Nephron (organoid): ENCODE results near the gene S100A13.

Experiments used
- H3K27ac Mint-ChIP-seq, 3 experiments: 2 replicates each; pipeline ENCODE4 v1.8.0; 2020; ENCODE audit warnings: mixed read lengths in 3 of 3, mild to moderate bottlenecking in 2 of 3, moderate library complexity in 1 of 3
- H3K27me3 Mint-ChIP-seq: 2 replicates; pipeline ENCODE4 v1.8.0; 2021; ENCODE audit warnings: low read depth, mild to moderate bottlenecking, moderate library complexity, mixed read lengths
- H3K36me3 Mint-ChIP-seq: 2 replicates; pipeline ENCODE4 v1.8.0; 2020; ENCODE audit warnings: low read depth, mixed read lengths
- H3K4me1 Mint-ChIP-seq: 2 replicates; pipeline ENCODE4 v1.8.0; 2020; ENCODE audit warnings: mixed read lengths
- H3K4me3 Mint-ChIP-seq, 3 experiments: 2 replicates each; pipeline ENCODE4 v1.8.0; 2020; ENCODE audit warnings: mild to moderate bottlenecking in 3 of 3, mixed read lengths in 3 of 3, moderate library complexity in 2 of 3
- H3K9me3 Mint-ChIP-seq: 2 replicates; pipeline ENCODE4 v1.8.0; 2020; ENCODE audit warnings: mixed read lengths
- TF ChIP-seq, protein P1 (sequence below), 3 experiments: fragments of 200-600 bp; sonication (generic); IDR thresholded peaks; one replicate each; pipeline ENCODE4 v1.5.0; 2021; ENCODE audit warnings: antibody characterized with exemption in 3 of 3; ENCODE audit not compliant: unreplicated experiment in 3 of 3

Gene S100A13

GRCh38 chr1:153651771-153652170, 24.5 kb upstream of the S100A13 start:
- Mint-ChIP-seq H3K27ac (no peak overlapping the region), H3K9me3 (no peaks in the 10 kb centered on the region), H3K4me3 (no peak overlapping the region), H3K36me3 (peaks cover 4% of the 10 kb centered on the region), H3K27me3 (no peaks in the 10 kb centered on the region), H3K4me1 (no peaks in the 10 kb centered on the region)
- TF ChIP-seq, protein P1, sequence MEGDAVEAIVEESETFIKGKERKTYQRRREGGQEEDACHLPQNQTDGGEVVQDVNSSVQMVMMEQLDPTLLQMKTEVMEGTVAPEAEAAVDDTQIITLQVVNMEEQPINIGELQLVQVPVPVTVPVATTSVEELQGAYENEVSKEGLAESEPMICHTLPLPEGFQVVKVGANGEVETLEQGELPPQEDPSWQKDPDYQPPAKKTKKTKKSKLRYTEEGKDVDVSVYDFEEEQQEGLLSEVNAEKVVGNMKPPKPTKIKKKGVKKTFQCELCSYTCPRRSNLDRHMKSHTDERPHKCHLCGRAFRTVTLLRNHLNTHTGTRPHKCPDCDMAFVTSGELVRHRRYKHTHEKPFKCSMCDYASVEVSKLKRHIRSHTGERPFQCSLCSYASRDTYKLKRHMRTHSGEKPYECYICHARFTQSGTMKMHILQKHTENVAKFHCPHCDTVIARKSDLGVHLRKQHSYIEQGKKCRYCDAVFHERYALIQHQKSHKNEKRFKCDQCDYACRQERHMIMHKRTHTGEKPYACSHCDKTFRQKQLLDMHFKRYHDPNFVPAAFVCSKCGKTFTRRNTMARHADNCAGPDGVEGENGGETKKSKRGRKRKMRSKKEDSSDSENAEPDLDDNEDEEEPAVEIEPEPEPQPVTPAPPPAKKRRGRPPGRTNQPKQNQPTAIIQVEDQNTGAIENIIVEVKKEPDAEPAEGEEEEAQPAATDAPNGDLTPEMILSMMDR (IDR thresholded peaks at IDR 0.05; ENCODE audit: unreplicated experiment in 3 of 3), result no peak

DNA sequence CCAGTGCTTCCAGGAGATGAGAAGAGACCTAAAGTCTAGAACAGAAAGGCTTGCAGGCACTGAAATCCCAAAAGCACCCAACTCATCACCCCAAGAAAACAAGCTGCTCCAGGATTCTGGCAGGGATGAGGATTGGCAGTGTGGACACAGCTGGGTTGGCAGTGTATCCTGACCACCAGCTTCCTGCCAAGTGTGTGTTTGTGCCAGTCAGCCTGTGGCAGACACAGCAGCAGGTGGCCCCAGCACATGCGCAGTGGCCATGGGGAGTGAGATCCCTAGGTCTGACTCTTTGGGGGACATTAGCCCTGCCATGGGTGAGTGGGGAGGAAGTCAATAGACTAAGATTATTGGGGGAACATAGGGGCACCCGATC, 22.5 kb upstream of the S100A13 start:
- peaks cover 22% of the 10 kb centered on the region for H3K36me3 Mint-ChIP-seq
- H3K27ac Mint-ChIP-seq, result peak overlapping the region in 1 of 3 experiments; percentile 45
- H3K4me3 Mint-ChIP-seq, result no peak overlapping the region
- no peaks in the 10 kb centered on the region for H3K9me3 Mint-ChIP-seq
- no peaks in the 10 kb centered on the region for H3K27me3 Mint-ChIP-seq
- TF ChIP-seq, protein P1 (IDR thresholded peaks at IDR 0.05; ENCODE audit: unreplicated experiment in 3 of 3), result no peak
- no peaks in the 10 kb centered on the region for H3K4me1 Mint-ChIP-seq

DNA sequence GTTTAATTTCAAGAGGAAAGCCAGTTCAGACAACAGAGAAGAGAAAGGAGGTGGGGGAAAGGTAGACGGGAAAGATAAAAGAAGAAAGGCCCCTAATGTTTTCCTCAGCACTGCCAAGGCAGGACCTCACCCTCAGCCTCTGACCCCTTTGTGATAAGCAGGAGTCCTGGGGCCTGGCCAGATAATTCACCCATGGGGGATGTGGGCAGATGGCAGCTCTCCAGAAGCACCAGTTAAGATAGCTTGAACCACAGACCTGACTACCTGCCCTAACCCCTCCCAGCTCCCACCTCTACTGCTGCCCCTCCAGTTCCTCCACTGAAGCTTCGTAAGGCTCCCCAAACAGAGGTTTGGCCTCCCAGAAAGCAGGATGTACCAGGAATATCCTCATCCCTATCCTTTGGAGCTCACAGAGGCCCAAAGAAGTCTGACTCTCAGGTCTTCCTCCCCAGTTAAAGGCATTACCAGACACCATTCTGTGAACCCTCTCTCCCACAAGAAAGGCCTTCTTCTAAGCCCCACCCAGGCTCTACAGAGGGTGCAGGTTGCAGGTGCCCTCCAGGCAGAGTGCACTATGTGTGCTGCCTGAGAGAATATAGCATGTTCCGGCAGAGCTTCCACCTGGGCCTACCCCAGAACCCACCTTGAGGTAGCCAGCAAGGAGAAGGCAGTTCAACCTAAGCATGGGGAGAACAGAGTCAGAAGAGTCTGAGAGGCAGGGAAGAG, 22.0 kb upstream of the S100A13 start:
- no peaks in the 10 kb centered on the region for H3K9me3 Mint-ChIP-seq
- H3K36me3 Mint-ChIP-seq, result peaks cover 28% of the 10 kb centered on the region
- no peak overlapping the region for H3K4me3 Mint-ChIP-seq
- TF ChIP-seq, protein P1 (IDR thresholded peaks at IDR 0.05; ENCODE audit: unreplicated experiment in 3 of 3), result no peak
- no peaks in the 10 kb centered on the region for H3K27me3 Mint-ChIP-seq
- peak overlapping the region in 2 of 3 experiments; percentile 36 to 45 for H3K27ac Mint-ChIP-seq
- no peaks in the 10 kb centered on the region for H3K4me1 Mint-ChIP-seq

DNA sequence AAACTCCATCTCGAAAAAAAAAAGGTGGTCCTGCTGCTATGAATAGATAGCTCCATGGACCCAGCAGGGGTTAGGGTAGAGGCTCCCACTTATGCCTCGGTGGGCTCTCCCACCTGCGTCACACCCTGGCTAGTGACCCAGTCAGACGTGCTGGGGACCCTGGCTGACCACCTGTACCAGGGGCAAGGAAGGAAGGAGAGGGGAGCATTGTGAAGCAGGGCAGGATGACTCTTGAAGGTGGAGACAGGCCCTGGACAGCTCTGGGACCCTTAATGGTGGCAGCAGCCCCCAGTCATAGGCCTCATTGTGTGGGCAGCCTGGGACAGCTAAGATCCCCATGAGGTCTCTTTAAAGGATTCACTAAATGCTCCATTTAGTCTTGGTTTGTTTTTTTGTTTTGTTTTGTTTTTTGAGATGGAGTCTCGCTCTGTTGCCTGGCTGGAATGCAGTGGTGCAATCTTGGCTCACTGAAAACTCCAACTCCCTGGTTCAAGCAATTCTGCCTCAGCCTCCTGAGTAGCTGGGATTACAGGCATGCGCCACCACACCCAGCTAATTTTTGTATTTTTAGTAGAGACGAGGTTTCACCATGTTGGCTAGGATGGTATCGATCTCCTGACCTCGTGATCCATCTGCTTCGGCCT, 20.8 kb upstream of the S100A13 start:
- Mint-ChIP-seq H3K27me3 (no peaks in the 10 kb centered on the region), H3K4me3 (no peak overlapping the region), H3K9me3 (no peaks in the 10 kb centered on the region), H3K27ac (peak overlapping the region in 2 of 3 experiments; percentile 58 to 66), H3K36me3 (peaks cover 40% of the 10 kb centered on the region), H3K4me1 (no peaks in the 10 kb centered on the region)
- TF ChIP-seq, protein P1 (IDR thresholded peaks at IDR 0.05; ENCODE audit: unreplicated experiment in 3 of 3), result no peak

GRCh38 chr1:153647346-153647714, 20.0 kb upstream of the S100A13 start:
- TF ChIP-seq, protein P1 (IDR thresholded peaks at IDR 0.05; ENCODE audit: unreplicated experiment in 3 of 3), result no peak
- H3K27ac Mint-ChIP-seq, result peak overlapping the region; percentile 14 to 54 (median 34)
- no peaks in the 10 kb centered on the region for H3K4me1 Mint-ChIP-seq
- H3K27me3 Mint-ChIP-seq, result no peaks in the 10 kb centered on the region
- no peak overlapping the region for H3K4me3 Mint-ChIP-seq
- peaks cover 44% of the 10 kb centered on the region for H3K36me3 Mint-ChIP-seq
- H3K9me3 Mint-ChIP-seq, result no peaks in the 10 kb centered on the region
